Osteocyte (in vitro differentiated cells): ENCODE measurements around the gene MGP. TPM values are rescaled to one million over a fixed set of nuclear protein-coding genes. Genes with fewer than 3 reads are reported as not detected.

Experiments
- DNase-seq: peaks from one replicate; pipeline ENCODE4 v3.0.0; 2021; ENCODE audit warnings: mixed read lengths; ENCODE audit not compliant: unreplicated experiment; ENCODE audit errors: extremely low spot score
- H3K27ac Mint-ChIP-seq: one replicate; pipeline ENCODE4 v1.8.0; 2021; ENCODE audit warnings: mild to moderate bottlenecking, mixed read lengths; ENCODE audit not compliant: unreplicated experiment
- H3K27me3 Mint-ChIP-seq: one replicate; pipeline ENCODE4 v1.8.0; 2021; ENCODE audit warnings: mixed read lengths; ENCODE audit not compliant: unreplicated experiment
- H3K36me3 Mint-ChIP-seq: one replicate; pipeline ENCODE4 v1.8.0; 2021; ENCODE audit warnings: mixed read lengths; ENCODE audit not compliant: unreplicated experiment
- H3K4me1 Mint-ChIP-seq: one replicate; pipeline ENCODE4 v1.8.0; 2021; ENCODE audit warnings: mixed read lengths; ENCODE audit not compliant: unreplicated experiment
- H3K4me3 Mint-ChIP-seq: one replicate; pipeline ENCODE4 v1.8.0; 2021; ENCODE audit warnings: mild to moderate bottlenecking, moderate library complexity, mixed read lengths; ENCODE audit not compliant: unreplicated experiment
- H3K9me3 Mint-ChIP-seq: one replicate; pipeline ENCODE4 v1.8.0; 2021; ENCODE audit warnings: mixed read lengths; ENCODE audit not compliant: unreplicated experiment
- CTCF ChIP-seq: fragments of 200-600 bp; sonication (generic); IDR thresholded peaks from 2 replicates; pipeline ENCODE4 v1.5.0; 2021; ENCODE audit warnings: antibody characterized with exemption, mild to moderate bottlenecking, moderate library complexity
- long read RNA-seq: library from polyadenylated mRNA; unstranded; transcript quantifications from one replicate; pipeline ENCODE4 v2.0.0, GENCODE V29; 2021
- total RNA-seq: library from RNA; stranded (reverse); gene quantifications from 2 replicates; pipeline ENCODE4 v1.2.1, GENCODE V29; 2021

MGP gene
- total RNA-seq: 74.1 and 92.6 TPM in 2 replicates
- long read RNA-seq, transcript MGP-203 (4 exons, 1,405 nt): major isoform, 34 of 38 reads
- long read RNA-seq, partial matches to known transcripts: 0 of 38 reads
- long read RNA-seq, other reads (novel, unspliced or antisense): 4 of 38 reads

DNA sequence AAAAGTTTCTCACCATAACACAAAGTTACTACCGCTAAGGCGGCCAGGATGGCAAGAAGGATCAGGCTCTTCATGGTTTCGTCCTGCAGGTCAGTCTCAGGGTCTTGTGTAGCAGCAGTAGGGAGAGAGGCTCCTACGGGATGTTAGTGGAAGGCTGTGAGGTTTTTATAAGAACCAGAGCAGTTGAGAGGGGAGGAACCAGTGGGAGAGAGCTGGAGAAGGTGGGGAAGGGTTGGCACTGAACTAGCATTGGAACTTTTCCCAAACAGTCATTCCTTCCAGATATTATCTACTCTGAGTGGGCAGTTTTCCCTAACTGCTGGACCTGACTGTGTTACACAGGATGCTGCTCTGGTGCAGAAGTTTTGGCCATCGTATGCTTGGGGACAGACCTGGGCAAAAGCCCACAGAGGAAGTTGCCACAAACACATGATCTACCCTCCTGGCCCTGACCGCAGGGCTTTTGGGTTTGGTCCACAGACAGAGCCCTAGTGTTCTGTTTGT is at the start of gene MGP:
MGP (minus strand) TSS at position 137 of the 504 bp plus-strand sequence; CDS start at position 74, 63 bp downstream.
- DNase-seq: no peak
- H3K36me3 Mint-ChIP-seq: no peaks in the 10 kb centered on the region
- H3K4me1 Mint-ChIP-seq: peaks cover 20% of the 10 kb centered on the region
- TF ChIP-seq CTCF: no peak
- H3K27me3 Mint-ChIP-seq: no peaks in the 10 kb centered on the region
- H3K9me3 Mint-ChIP-seq: no peaks in the 10 kb centered on the region
- H3K4me3 Mint-ChIP-seq: peak within 1 kb of the TSS; percentile 61
- peak within 1 kb of the TSS; percentile 84 for H3K27ac Mint-ChIP-seq

GRCh38 chr12:14935031-14935430 is 49.4 kb upstream of the MGP start:
- no peak overlapping the region for H3K4me3 Mint-ChIP-seq
- H3K9me3 Mint-ChIP-seq: peaks cover 7% of the 10 kb centered on the region
- DNase-seq: no peak
- H3K4me1 Mint-ChIP-seq: peaks cover 30% of the 10 kb centered on the region
- H3K36me3 Mint-ChIP-seq: peaks cover 3% of the 10 kb centered on the region
- H3K27ac Mint-ChIP-seq: peak overlapping the region; percentile 40
- no peak for TF ChIP-seq CTCF
- H3K27me3 Mint-ChIP-seq: no peaks in the 10 kb centered on the region

GRCh38 chr12:14934511-14934910 is 48.9 kb upstream of the MGP start:
- DNase-seq: no peak
- Mint-ChIP-seq H3K4me1 (peaks cover 32% of the 10 kb centered on the region), H3K9me3 (peaks cover 1% of the 10 kb centered on the region), H3K27me3 (no peaks in the 10 kb centered on the region), H3K4me3 (no peak overlapping the region), H3K36me3 (peaks cover 3% of the 10 kb centered on the region), H3K27ac (no peak overlapping the region)
- TF ChIP-seq CTCF: no peak

- Mint-ChIP-seq H3K9me3 (no peaks in the 10 kb centered on the region), H3K27me3 (no peaks in the 10 kb centered on the region), H3K4me3 (no peak overlapping the region), H3K36me3 (peaks cover 3% of the 10 kb centered on the region), H3K27ac (peak overlapping the region; percentile 75), H3K4me1 (peaks cover 52% of the 10 kb centered on the region)
- no peak for DNase-seq
- TF ChIP-seq CTCF: no peak
These were observed 46.3 kb upstream of the MGP start for GRCh38 chr12:14931791-14932560.

GRCh38 chr12:14931359-14931758 is 45.7 kb upstream of the MGP start:
- DNase-seq: no peak
- Mint-ChIP-seq H3K4me3 (no peak overlapping the region), H3K4me1 (peaks cover 52% of the 10 kb centered on the region), H3K27me3 (no peaks in the 10 kb centered on the region), H3K9me3 (no peaks in the 10 kb centered on the region), H3K27ac (peak overlapping the region; percentile 75), H3K36me3 (peaks cover 3% of the 10 kb centered on the region)
- TF ChIP-seq CTCF: no peak
